IPS-18a (cell line): Measurements from ENCODE around the gene BLVRA.
"Not testable (repeated sequence)": the region's sequence is repeated elsewhere in the genome, so short reads cannot be mapped to it uniquely, and the experiment has no call there.

Experiments used
- H3K27ac ChIP-seq: one replicate; pipeline ENCODE4 v1.5.1; 2013; ENCODE audit warnings: low read length
- H3K27me3 ChIP-seq: one replicate; pipeline ENCODE4 v1.6.1; 2013; ENCODE audit warnings: mild to moderate bottlenecking, low read length; ENCODE audit not compliant: control insufficient read depth, insufficient read depth
- H3K36me3 ChIP-seq: one replicate; pipeline ENCODE4 v1.6.1; 2013; ENCODE audit warnings: low read depth, low read length; ENCODE audit not compliant: control insufficient read depth
- H3K4me1 ChIP-seq: one replicate; pipeline ENCODE4 v1.6.1; 2013; ENCODE audit warnings: low read depth, low read length; ENCODE audit not compliant: control insufficient read depth
- H3K4me3 ChIP-seq: one replicate; pipeline ENCODE4 v1.5.1; 2013; ENCODE audit warnings: low read length
- H3K9ac ChIP-seq: one replicate; pipeline ENCODE4 v1.6.1; 2013; ENCODE audit warnings: mild to moderate bottlenecking, low read length, moderate library complexity
- H3K9me3 ChIP-seq: one replicate; pipeline ENCODE4 v1.6.1; 2013; ENCODE audit warnings: low read depth, low read length; ENCODE audit not compliant: control insufficient read depth

The BLVRA gene

DNA sequence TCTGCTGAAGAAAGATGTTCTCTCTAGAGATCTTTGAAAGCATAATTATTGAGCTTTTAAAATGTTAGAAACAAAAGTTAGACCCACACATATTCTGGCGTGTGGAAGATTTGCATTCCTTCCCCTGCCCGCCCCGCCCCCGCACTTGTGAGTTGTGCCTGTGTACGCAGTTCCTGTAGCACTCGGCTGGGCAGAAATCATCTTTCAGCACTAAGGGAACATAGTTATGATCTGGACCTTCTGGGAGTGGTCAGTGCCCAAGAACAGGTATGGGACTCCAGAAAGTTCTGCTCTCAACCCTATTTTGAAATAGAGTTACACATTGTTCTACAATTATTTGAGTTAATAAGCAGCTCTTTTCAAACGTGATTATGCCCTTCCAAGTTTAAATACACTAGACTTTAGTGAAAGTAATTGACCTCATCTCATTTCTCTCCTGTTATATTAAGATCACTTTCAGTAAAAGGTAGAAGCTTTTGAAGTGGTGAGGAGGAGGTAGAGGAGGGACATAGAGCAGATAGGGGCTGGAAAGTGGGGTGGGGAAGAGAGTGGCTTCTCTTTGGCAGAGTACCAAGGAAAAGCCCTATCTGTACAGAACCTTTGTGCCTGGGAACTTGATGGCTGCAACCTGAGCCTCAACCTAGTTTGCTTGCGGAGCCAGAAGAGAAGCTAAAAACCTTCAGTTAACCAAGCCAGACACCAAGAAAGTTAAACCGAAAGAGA lies 5.7 kb downstream of the BLVRA start:
- no peaks in the 10 kb centered on the region for H3K36me3 ChIP-seq
- H3K9me3 ChIP-seq, result no peaks in the 10 kb centered on the region
- peaks cover 14% of the 10 kb centered on the region for H3K27me3 ChIP-seq
- H3K4me1 ChIP-seq, result peaks cover 14% of the 10 kb centered on the region
- no peak overlapping the region for H3K4me3 ChIP-seq
- no peak overlapping the region for H3K27ac ChIP-seq
- H3K9ac ChIP-seq, result no peak overlapping the region

DNA sequence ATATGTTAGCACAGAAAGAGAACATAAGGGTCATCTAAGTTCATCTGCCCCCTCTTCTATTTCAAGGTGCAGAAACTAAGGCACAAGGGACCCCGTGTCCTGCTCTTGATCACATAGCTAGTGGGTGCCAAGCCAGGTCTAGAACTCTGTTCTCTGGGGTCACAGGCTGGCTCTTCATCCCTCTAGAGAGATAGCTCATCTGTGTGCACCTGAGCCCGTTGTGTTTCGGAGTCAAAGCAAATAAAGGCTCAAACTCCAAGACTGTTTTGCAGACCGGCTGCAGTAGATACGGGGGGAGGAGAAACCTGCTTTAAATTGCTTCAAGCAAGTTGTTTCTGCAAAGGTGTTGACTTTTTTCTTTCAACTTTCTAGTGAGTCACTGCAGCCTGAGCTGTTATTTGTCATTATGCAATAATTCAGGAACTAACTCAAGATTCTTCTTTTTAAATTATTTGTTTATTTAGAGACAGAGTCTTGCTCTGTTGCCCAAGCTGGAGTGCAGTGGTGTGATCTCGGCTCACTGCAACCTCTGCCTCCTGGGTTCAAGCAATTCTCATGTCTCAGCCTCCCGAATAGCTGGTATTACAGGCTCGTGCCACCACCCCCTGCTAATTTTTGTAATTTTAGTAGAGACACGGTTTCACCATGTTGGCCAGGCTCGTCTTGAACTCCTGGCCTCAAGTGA lies 6.5 kb downstream of the BLVRA start:
- H3K27me3 ChIP-seq, result peaks cover 7% of the 10 kb centered on the region
- no peak overlapping the region for H3K9ac ChIP-seq
- no peaks in the 10 kb centered on the region for H3K9me3 ChIP-seq
- no peak overlapping the region for H3K4me3 ChIP-seq
- H3K4me1 ChIP-seq, result peaks cover 11% of the 10 kb centered on the region
- H3K36me3 ChIP-seq, result no peaks in the 10 kb centered on the region
- H3K27ac ChIP-seq, result no peak overlapping the region

DNA sequence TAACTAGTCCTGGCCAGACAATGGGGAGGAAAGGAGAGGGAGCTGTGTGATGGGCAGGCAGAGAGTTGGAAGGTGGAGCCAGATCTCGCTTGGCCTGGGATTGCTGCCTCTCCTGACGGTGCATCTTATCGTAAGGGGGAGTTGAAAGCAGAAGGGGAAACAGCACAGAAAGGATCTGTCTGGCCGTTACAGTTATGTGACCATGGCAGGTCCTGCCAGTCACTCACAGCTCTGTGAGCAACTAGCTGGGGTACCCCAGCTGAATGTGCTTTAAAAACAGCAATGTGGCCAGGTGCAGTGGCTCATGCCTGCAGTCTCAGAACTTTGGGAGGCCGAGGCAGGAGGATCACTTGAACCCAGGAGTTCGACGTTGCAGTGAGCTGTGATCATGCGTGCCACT lies 8.1 kb downstream of the BLVRA start:
- H3K4me1 ChIP-seq, result peaks cover 11% of the 10 kb centered on the region
- no peaks in the 10 kb centered on the region for H3K36me3 ChIP-seq
- H3K4me3 ChIP-seq, result no peak overlapping the region
- H3K27ac ChIP-seq, result no peak overlapping the region
- H3K9me3 ChIP-seq, result no peaks in the 10 kb centered on the region
- H3K27me3 ChIP-seq, result no peaks in the 10 kb centered on the region
- H3K9ac ChIP-seq, result no peak overlapping the region

DNA sequence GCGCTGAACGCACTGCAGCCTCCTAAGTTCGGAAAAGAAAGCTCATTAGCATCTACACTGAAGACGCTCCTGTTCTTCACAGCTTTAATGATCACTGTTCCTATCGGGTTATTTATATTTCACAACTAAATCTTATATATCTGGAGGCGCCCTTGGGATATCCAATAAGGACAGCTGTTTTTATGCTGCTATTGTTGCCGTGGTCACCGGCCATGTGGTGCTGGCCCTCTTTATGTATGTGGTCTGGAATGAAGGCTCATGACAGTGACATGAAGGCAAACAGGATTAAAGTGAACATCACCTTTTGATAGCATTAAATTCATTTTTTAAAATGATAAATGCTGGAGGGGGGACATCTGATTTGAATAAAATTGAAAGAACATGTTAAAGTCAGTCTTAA lies 8.8 kb downstream of the BLVRA start:
- Histone ChIP-seq H3K4me3 (no peak overlapping the region), H3K27ac (no peak overlapping the region), H3K27me3 (no peaks in the 10 kb centered on the region), H3K9ac (no peak overlapping the region), H3K9me3 (no peaks in the 10 kb centered on the region), H3K36me3 (no peaks in the 10 kb centered on the region), H3K4me1 (peaks cover 11% of the 10 kb centered on the region)

DNA sequence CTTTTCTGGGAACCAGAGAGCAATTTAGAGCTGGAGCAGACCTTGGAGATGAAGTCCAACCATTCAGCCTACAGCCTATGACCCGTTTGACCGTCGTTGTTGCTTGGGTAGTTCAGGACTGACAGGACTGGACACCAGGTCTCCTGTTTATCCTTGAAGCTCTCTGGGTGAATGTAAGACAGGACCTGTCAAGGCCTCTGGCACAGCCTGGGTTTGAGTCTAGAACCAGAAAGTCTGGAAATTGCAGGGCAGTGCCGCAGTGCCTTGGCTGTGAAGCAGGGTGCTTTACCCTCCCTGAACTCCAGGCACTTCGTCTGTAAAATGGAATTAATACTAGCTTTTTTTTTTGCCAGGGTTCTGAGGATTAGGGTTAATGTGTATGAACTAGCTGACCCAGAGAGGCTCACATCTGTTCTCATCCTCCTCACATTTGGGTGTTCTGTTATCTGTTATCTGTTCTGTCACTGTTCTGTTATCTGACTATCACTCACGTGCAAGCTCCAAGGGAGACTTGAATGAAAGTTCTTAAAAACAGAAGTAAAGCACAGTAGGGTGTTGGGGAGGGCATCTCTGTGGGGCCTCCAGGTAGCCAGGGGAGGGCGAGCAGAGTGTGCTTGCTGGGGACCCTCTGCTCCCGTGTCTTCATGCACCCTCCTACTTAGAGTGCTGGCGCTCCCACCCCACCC lies 9.9 kb downstream of the BLVRA start:
- Histone ChIP-seq H3K27me3 (no peaks in the 10 kb centered on the region), H3K4me3 (no peak overlapping the region), H3K36me3 (no peaks in the 10 kb centered on the region), H3K9me3 (no peaks in the 10 kb centered on the region), H3K27ac (no peak overlapping the region), H3K9ac (no peak overlapping the region), H3K4me1 (peaks cover 9% of the 10 kb centered on the region)

DNA sequence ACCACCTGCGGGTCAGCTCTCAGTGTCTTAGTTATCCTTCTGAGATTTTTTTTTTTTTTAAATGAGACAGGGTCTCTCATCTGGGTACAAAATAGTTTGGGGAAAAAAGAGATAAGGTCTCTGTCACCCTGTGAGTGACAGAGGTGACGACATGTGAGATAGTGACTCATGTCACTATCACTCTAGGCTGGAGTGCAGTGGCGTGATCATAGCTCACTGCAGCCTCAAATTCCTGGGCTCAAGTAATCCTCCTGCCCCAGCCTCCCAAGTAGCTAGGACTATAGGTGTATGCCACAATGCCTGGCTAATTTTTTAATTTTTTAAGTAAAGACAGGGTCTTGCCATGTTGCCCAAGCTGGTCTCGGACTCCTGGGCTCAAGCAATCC lies 10.4 kb downstream of the BLVRA start:
- H3K9ac ChIP-seq, result no peak overlapping the region
- H3K4me3 ChIP-seq, result no peak overlapping the region
- peaks cover 4% of the 10 kb centered on the region for H3K4me1 ChIP-seq
- no peaks in the 10 kb centered on the region for H3K27me3 ChIP-seq
- no peaks in the 10 kb centered on the region for H3K9me3 ChIP-seq
- no peak overlapping the region for H3K27ac ChIP-seq
- H3K36me3 ChIP-seq, result no peaks in the 10 kb centered on the region

DNA sequence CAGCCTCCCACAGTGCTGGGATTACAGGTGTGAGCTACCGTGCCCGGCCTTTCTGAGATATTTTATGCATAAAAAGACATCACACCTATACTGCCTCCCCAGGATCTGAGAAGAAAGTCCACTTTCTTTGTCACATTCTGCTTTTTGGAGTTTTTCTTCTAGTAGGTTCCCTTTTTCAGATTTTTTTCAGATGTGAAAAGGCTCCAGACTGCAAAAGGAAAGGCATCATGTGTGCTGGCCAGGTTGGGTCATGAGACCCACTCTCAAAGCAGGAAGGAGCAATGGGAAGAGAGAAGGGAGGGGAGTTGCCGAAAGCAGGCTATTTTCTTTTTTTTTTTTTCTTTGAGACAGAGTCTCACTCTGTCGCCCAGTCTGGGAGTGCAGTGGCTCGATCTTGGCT lies 10.8 kb downstream of the BLVRA start:
- no peak overlapping the region for H3K9ac ChIP-seq
- no peak overlapping the region for H3K4me3 ChIP-seq
- no peaks in the 10 kb centered on the region for H3K27me3 ChIP-seq
- no peaks in the 10 kb centered on the region for H3K9me3 ChIP-seq
- no peaks in the 10 kb centered on the region for H3K36me3 ChIP-seq
- H3K4me1 ChIP-seq, result peaks cover under 1% of the 10 kb centered on the region
- H3K27ac ChIP-seq, result no peak overlapping the region

DNA sequence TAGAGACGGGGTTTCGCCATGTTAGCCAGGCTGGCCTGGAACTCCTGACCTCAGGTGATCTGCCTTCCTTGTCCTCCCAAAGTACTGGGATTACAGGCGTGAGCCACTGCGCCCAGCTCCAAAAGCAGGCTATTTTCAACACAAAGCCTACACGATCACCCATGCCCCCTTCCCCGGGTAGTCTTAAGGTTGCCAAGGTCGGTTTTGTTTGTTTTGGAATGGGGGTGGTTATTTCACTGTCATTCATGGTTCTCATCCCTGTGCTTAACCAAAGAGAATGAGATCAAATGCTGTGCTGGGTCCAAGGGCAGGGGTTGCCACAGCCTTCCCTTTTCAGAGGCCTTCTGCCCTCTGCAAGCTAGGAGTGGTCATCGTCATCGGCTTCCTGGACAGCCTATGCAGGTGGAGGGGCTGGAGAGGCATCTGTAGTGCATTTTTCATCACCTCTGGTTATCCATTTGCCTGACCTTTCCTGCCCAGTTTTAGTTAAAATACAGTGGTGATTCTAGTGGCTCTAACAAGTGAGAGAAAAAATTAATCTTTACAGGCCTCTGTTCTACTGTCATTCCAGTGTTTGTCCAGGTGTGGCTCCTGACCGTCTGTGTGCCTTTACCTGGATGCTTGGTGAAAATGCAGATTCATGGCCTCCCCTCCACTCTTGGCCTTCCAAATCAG lies 11.4 kb downstream of the BLVRA start:
- no peaks in the 10 kb centered on the region for H3K4me1 ChIP-seq
- no peak overlapping the region for H3K9ac ChIP-seq
- H3K27me3 ChIP-seq, result no peaks in the 10 kb centered on the region
- H3K36me3 ChIP-seq, result no peaks in the 10 kb centered on the region
- no peak overlapping the region for H3K27ac ChIP-seq
- no peak overlapping the region for H3K4me3 ChIP-seq
- H3K9me3 ChIP-seq, result no peaks in the 10 kb centered on the region

DNA sequence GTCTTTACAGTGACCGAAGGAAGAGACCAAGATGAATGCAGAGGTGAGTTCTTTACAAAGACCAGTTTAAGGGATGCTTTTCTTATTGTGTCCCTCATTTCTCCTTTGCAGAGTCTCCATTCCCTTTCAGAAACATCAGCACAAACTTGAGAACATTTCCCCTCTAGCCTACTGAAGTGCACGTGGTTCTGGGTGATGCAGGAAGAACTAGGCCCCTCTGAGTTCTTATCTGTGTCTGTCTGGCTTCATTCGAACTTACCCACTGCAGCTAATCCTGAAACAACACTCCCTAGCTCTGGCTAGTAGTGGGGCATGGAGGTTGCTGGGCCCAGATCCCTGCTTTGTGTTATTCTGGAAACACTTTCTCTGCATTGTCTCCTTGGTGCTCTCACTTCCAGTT lies 12.6 kb downstream of the BLVRA start:
- Histone ChIP-seq H3K9me3 (no peaks in the 10 kb centered on the region), H3K9ac (no peak overlapping the region), H3K4me1 (no peaks in the 10 kb centered on the region), H3K36me3 (no peaks in the 10 kb centered on the region), H3K27ac (no peak overlapping the region), H3K27me3 (no peaks in the 10 kb centered on the region), H3K4me3 (no peak overlapping the region)

DNA sequence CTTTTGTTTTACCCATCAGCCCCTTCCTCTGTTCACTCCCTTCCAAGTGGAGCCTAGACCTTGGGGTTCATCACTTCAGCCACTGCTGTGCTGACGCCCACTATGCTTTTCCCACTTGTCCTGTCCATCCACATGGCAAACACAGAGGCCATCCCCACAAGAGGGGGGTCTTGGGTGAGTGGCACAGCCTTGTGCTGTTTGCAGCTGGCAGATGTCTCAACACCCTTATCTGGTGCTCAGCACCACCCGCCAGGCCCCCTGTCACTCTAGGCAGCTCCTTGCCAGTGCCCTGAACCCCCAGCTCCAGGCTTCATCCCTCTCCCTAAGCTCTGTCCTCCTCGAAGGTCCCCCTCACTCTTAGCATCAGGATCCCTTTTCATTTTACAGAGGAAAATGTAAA lies 13.1 kb downstream of the BLVRA start:
- no peaks in the 10 kb centered on the region for H3K36me3 ChIP-seq
- H3K4me1 ChIP-seq, result no peaks in the 10 kb centered on the region
- no peak overlapping the region for H3K27ac ChIP-seq
- no peak overlapping the region for H3K9ac ChIP-seq
- no peaks in the 10 kb centered on the region for H3K27me3 ChIP-seq
- H3K9me3 ChIP-seq, result no peaks in the 10 kb centered on the region
- no peak overlapping the region for H3K4me3 ChIP-seq

DNA sequence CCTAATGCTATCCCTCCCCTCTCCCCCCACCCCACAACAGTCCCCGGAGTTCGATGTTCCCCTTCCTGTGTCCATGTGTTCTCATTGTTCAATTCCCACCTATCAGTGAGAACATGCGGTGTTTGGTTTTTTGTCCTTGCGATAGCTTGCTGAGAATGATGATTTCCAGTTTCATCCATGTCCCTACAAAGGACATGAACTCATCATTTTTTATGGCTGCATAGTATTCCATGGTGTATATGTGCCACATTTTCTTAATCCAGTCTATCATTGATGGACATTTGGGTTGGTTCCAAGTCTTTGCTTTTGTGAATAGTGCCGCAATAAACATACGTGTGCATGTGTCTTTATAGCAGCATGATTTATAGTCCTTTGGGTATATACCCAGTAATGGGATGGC lies 14.8 kb downstream of the BLVRA start:
- not testable (repeated sequence) for H3K4me3 ChIP-seq, H3K36me3 ChIP-seq, H3K27me3 ChIP-seq, H3K9me3 ChIP-seq, H3K9ac ChIP-seq, H3K4me1 ChIP-seq, H3K27ac ChIP-seq
